ENCODE data around the gene E2F4. TPM values are rescaled to one million over a fixed set of nuclear protein-coding genes. Genes with fewer than 3 reads are reported as not detected.
A peak's percentile ranks its signal among the peaks of the same experiment; 100 is the strongest.

E2F4 gene
- total and polyA plus RNA-seq, 9 of the 15 experiments (the other 6 are each of a cell fraction or from before 2014, with no cell fraction given), result 9.7 to 139 (median 106) TPM

DNA sequence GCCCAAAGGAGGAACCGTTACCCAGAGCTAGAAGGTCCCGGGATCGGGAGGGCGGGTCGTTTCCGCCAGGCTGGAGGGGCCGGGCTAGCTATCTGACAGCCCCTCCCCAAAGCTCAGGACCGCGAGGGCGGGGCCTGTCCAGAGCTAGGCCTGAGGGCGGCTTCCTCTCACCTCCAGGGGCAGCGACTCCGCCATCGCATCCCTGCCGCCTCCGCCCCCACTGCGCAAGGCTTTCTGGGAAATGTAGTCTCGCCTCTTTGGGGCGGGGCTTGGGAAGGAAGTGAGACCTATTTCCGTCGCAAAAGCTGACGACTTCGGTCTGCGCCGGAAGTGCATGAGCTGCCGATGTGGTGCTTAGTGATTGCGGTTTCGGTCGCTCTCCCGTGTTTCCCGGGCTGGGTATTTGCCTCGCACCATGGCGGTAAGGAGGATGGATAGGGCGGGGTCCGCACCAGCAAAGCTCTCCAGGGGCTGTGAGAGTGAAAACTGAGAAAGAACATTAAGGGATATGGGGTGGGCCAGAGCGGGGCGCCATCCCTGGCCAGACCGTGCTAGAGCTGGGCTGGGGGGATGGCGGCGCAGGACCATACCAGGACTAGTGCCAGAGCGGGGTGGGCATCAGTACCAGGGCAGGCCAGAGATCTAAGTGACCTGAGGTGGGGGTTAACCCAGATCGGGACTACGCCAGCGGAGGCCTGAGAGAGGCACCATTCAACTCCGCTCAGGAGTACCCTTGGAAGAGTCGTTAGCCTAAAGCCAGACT lies 35.0 kb downstream of the E2F4 start, which contains the start of gene TMEM208 (continued):
- TF ChIP-seq, protein P1, sequence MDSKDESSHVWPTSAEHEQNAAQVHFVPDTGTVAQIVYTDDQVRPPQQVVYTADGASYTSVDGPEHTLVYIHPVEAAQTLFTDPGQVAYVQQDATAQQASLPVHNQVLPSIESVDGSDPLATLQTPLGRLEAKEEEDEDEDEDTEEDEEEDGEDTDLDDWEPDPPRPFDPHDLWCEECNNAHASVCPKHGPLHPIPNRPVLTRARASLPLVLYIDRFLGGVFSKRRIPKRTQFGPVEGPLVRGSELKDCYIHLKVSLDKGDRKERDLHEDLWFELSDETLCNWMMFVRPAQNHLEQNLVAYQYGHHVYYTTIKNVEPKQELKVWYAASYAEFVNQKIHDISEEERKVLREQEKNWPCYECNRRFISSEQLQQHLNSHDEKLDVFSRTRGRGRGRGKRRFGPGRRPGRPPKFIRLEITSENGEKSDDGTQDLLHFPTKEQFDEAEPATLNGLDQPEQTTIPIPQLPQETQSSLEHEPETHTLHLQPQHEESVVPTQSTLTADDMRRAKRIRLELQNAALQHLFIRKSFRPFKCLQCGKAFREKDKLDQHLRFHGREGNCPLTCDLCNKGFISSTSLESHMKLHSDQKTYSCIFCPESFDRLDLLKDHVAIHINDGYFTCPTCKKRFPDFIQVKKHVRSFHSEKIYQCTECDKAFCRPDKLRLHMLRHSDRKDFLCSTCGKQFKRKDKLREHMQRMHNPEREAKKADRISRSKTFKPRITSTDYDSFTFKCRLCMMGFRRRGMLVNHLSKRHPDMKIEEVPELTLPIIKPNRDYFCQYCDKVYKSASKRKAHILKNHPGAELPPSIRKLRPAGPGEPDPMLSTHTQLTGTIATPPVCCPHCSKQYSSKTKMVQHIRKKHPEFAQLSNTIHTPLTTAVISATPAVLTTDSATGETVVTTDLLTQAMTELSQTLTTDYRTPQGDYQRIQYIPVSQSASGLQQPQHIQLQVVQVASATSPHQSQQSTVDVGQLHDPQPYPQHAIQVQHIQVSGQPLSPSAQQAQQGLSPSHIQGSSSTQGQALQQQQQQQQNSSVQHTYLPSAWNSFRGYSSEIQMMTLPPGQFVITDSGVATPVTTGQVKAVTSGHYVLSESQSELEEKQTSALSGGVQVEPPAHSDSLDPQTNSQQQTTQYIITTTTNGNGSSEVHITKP (IDR thresholded peaks at IDR 0.05; ENCODE audit: partially characterized antibody), result peak; percentile 18
- TF ChIP-seq ZNF639 (CRISPR knock-in tag; conservative IDR thresholded peaks at IDR 0.05 in 1 of 2, IDR thresholded peaks at IDR 0.05 in 1 of 2) (peak in 1 of 2 experiments; percentile 90; a peak in 2 of 4 replicates), ETV1 (tag; conservative IDR thresholded peaks at IDR 0.05; ENCODE audit: low read depth) (peak; percentile 86), EP300 (IDR thresholded peaks at IDR 0.05; ENCODE audit: low read length) (0 out of 2 replicates have a peak, but pooled peaks have one; percentile 19), PYGO2 (tag; IDR thresholded peaks at IDR 0.05) (0 out of 2 replicates have a peak, but pooled peaks have one; percentile 19), SIN3A (IDR thresholded peaks at IDR 0.05; ENCODE audit: borderline replicate concordance in 2 of 2, control insufficient read depth in 1 of 2, low read depth in 2 of 2, low read length in 2 of 2) (peak; percentile 97 to 99), BHLHE40 (IDR thresholded peaks at IDR 0.05; ENCODE audit: low read length) (peak; percentile 47), MYBL2 (IDR thresholded peaks at IDR 0.05; ENCODE audit: low read depth) (no peak), MYBL2 (CRISPR knock-in tag; IDR thresholded peaks at IDR 0.05; ENCODE audit: borderline replicate concordance) (no peak), NR2C1 (IDR thresholded peaks at IDR 0.05) (peak; percentile 76), NR2C1 (tag; IDR thresholded peaks at IDR 0.05) (peak; percentile 86), HCFC1 (IDR thresholded peaks at IDR 0.05; ENCODE audit: low read depth, low read length) (peak; percentile 99), XRCC4 (IDR thresholded peaks at IDR 0.05; ENCODE audit: extremely low read depth, insufficient read depth, insufficient read length) (no peak), LEF1 (IDR thresholded peaks at IDR 0.05) (0 out of 2 replicates have a peak, but pooled peaks have one; percentile 30)
- TF ChIP-seq, protein P2, sequence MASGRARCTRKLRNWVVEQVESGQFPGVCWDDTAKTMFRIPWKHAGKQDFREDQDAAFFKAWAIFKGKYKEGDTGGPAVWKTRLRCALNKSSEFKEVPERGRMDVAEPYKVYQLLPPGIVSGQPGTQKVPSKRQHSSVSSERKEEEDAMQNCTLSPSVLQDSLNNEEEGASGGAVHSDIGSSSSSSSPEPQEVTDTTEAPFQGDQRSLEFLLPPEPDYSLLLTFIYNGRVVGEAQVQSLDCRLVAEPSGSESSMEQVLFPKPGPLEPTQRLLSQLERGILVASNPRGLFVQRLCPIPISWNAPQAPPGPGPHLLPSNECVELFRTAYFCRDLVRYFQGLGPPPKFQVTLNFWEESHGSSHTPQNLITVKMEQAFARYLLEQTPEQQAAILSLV (tag; IDR thresholded peaks at IDR 0.05), result no peak
- TF ChIP-seq, protein P3, sequence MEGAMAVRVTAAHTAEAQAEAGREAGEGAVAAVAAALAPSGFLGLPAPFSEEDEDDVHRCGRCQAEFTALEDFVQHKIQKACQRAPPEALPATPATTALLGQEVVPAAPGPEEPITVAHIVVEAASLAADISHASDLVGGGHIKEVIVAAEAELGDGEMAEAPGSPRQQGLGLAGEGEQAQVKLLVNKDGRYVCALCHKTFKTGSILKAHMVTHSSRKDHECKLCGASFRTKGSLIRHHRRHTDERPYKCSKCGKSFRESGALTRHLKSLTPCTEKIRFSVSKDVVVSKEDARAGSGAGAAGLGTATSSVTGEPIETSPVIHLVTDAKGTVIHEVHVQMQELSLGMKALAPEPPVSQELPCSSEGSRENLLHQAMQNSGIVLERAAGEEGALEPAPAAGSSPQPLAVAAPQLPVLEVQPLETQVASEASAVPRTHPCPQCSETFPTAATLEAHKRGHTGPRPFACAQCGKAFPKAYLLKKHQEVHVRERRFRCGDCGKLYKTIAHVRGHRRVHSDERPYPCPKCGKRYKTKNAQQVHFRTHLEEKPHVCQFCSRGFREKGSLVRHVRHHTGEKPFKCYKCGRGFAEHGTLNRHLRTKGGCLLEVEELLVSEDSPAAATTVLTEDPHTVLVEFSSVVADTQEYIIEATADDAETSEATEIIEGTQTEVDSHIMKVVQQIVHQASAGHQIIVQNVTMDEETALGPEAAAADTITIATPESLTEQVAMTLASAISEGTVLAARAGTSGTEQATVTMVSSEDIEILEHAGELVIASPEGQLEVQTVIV (CRISPR knock-in tag; IDR thresholded peaks at IDR 0.05; ENCODE audit: borderline replicate concordance), result no peak
